NCI-H460 (cell line): ENCODE data around the gene TMCO5A. TPM values are rescaled to one million over a fixed set of nuclear protein-coding genes. Genes with fewer than 3 reads are reported as not detected.

Experiments used
- DNase-seq: peaks from one replicate; pipeline ENCODE4 v3.0.0-alpha.2; 2016; ENCODE audit warnings: low read depth; ENCODE audit errors: extremely low read depth
- total RNA-seq: library from RNA; depleted of rRNA; stranded (reverse); fragments of >200 nt; shearing (Covaris generic); gene quantifications from 2 replicates; pipeline ENCODE4 v1.2.3, GENCODE V29; 2014

Gene TMCO5A
- total RNA-seq, 1 experiment from 2014 or later = not detected

DNA sequence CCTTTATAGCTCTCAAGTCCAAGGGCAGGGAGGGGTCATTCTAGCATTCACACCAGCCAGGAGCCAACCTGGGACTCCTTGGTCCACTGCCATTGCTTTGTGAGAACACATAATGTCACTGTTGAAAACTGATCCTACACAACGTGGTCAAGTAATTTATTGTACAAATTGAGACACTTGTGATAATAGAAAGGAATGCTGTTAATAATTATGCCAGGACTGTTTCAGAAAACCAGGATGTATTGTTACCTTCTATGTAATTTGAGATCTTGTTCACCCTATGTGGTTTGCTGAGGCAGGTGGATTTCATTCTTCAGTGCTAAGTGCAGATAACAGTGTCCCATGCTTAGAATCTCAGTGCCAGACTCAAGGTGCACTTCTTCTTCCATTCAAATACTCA, 33.3 kb downstream of the TMCO5A start:
- DNase-seq = no peak

DNA sequence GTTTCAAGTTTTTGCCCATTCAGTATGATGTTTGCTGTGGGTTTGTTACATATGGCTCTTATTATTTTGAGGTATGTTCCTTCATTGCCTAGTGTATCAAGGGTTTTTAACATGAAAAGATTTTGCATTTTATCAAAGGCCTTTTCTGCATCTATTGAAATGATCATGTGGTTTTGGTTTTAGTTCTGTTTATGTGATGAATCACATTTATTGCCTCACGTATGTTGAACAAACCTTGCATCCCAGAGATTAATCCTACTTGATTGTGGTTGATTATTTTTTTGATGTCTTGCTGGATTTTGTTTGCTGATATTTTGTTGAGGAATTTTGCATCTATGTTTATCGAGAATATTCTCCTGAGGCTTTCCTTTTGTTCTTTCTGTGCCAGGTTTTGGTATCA, 39.4 kb downstream of the TMCO5A start:
- DNase-seq = no peak

DNA sequence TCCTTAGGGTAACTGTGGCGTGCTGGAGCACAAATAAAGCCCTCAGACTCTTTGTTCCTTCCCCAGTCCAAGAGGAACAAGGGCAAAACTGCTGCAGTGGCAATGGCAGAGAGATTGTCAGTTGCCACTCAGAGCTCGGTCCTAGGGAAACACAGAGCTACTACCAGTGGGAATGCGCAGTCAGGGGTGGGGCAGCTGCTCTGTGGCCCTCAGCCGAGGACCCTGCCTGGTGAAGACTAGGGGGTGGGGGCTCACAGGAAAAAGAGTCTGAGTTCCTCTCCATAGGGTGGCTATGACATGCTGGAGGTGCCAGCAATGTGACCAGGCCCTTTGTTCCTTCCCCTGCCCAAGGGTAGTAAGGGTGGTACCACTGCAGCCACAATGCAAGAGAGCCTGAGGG, 43.8 kb downstream of the TMCO5A start:
- no peak for DNase-seq

DNA sequence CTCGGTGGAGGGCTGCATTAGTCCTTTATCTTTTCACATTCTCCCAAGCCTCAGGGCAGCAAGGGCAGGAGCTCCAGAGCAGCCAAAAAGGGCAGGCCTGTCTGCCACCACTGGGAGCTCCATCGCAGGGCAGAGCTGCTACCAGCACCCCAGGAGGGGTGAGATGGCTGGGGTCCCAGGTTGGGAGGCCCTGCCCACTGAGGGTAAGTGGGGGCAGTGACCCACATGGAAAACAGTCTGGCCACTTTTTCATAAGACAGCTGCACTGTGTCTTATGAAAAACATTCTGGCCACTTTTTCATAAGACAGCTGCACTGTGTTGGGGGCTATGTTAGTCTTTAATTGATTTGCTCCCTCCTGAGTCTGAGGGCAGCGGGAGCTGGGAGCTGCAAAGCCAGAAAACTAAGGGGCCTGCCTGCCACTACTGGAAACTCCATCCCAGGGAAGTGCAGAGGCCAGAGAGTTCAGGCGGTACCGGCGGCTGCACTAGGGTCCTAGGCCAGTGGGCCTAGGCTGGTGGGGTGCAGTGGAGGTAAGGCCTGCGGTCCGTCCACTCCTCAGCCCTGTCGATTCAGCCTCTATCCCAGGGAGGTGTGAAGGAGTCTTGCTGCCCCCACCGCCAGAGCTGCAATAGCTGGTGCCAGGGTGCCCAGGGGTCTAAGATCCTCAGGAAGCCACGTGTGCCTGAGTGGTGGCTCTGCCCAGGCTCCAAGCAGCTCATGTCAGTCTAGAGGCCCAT, 45.4 kb downstream of the TMCO5A start:
- DNase-seq = no peak

DNA sequence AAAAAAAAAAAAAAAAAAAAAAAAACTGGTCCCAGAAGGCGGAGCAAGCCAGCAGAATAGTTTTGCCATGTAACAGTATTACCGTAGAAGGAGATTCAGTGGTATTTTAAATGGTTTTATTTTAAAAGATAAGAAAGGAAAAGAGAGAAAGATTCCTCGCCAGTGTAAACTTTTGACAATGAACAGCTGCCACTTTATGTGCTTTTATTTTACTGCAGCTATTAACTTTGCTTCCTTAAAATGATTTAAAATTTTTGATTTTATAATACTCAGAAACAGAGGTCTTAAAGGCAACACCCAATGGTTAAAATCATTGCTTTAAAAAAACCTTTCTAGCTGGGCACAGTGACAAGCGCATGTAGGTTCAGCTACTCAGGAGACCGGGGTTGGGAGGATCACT, 46.8 kb downstream of the TMCO5A start:
- no peak for DNase-seq

DNA sequence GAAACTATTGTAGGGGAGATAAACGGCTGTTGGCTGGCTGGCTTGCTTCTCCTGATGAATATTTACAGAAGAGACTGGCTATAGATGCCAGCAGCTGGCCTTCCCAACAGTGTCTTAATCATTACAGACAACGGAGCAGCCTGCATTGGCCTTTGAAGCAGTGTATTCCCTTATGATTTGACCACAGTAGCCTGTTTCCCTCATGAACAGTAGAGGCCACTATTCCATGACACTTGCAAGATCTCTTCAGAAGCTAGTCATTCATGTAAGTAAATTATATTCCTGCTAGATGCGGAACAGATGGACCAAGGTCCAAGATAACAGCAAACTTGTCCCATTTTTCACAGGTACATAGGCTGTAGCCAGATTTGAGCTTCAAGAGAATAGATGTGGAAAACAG, 47.3 kb downstream of the TMCO5A start:
- peak; percentile 5 for DNase-seq

DNA sequence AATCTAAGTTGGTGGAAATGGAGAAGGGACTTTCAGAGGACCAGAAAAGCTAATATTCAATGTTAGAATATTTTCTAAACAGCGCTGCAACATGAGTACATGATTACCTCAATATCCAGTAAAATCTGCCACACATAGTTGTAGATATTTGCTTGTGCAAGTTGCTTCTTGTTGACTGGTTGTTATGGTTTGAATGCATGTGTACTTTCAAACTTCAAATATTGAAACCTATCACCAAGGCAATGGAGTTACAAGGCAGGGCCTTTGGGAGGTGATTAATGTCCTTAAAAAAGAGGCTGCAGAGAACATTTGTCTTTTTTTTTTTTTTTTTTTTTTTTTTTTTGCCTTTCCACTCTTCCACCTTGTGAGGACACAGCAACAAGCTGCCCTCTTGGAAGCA, 49.9 kb downstream of the TMCO5A start:
- no peak for DNase-seq

DNA sequence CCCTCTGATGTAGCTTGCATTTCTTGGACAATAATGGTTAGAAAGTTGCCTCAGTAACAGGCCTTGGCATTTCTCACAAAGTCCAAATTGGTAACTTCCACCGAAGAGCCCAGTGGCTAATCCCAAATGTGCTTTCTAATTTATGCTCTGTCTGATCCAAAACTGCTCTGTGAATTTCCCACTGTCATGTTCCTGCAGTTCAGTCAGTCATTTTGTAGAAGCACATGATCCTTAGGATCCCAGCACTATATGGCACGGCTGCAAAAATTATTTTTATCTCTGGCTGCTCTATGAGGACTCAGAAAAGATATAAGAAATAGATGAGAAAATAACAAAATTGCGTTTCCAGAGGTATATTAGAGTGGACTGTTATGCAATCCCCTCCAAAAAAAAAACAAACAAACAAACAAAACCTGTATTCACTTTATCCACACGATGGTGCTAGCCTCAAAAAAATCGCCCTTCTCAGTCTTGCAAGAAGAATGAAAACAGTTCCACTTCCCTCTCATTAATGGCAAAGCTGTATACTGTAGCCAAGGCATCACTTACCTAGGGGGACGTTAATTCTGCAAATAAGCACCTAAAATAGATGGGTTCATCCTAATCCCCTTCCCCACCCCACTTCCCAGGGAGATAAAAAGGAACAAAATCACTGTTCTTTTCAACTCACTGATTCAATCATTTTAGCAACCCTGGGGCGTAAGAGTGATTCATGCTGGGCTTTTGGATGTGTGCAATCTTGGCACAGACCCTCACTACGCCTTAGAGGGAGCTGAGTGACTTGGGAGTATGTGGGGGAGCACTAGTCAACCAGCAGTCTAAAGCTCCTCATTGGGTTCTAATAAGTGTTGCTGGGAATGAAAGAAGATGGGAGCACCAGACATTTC, 61.3 kb downstream of the TMCO5A start:
- DNase-seq = peak; percentile 62
